Caki2 (cell line): ENCODE results near the gene C1orf198. TPM values are rescaled to one million over a fixed set of nuclear protein-coding genes. Genes with fewer than 3 reads are reported as not detected.

ENCODE experiments used
- DNase-seq: peaks from one replicate; pipeline ENCODE4 v3.0.0-alpha.2; 2015; ENCODE audit warnings: low read depth
- in situ Hi-C: cut with HindIII; loops from 2 replicates; pipeline ENCODE4 v1.10.0; 2016; ENCODE audit warnings: low sequenced_read_pairs, low pct_unique_long_range_greater_than_20kb, mixed read lengths
- total RNA-seq: library from RNA; depleted of rRNA; stranded (reverse); fragments of >200 nt; shearing (Covaris generic); gene quantifications from 2 replicates; pipeline ENCODE4 v1.2.3, GENCODE V29; 2014; ENCODE audit warnings: low replicate concordance

The C1orf198 gene
- total RNA-seq, 1 experiment from 2014 or later, result 87.1 TPM

DNA sequence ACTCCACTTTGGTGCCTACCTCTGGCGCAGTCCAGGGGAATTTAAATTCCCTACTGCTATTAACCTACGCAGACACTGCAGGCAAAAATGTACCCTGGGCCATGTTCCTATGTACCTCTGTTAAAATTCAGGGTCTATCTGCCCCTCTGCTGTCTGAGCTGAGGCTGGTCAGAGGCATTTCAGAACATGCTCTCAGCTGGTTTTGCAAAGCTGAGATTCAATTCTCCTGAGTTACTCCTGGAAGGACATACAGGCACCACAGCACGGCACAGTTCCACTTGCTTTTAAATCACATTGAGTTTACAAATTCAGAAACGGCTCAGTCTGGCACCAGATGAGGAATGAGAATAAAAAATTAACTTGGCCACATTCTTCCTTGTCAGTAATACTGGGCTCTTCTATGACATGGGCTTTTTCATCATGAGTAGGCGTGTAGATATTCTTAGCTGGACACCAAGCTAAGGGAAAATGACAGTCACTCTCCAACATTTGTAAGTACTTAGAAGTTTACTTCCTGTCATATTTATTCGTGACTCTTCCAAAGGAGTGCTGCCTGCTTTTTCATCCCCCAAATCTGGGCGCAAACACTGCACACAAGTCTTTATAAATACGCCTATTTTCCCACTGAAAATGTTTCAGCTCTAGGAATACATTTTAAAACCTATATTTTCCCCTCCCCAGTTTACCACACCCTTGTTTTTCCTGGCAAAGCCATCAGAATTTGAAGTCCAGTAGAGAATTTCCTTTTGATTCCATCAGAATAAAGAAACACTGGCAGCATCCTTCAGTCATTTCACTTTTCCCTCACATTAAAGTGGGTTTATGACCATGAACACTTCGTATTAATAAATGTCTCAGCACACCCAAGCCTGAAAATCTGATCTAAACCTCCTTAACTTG, 1.9 kb downstream of the C1orf198 start:
- in situ Hi-C loops, result no loop called here
- peak; percentile 78 for DNase-seq

DNA sequence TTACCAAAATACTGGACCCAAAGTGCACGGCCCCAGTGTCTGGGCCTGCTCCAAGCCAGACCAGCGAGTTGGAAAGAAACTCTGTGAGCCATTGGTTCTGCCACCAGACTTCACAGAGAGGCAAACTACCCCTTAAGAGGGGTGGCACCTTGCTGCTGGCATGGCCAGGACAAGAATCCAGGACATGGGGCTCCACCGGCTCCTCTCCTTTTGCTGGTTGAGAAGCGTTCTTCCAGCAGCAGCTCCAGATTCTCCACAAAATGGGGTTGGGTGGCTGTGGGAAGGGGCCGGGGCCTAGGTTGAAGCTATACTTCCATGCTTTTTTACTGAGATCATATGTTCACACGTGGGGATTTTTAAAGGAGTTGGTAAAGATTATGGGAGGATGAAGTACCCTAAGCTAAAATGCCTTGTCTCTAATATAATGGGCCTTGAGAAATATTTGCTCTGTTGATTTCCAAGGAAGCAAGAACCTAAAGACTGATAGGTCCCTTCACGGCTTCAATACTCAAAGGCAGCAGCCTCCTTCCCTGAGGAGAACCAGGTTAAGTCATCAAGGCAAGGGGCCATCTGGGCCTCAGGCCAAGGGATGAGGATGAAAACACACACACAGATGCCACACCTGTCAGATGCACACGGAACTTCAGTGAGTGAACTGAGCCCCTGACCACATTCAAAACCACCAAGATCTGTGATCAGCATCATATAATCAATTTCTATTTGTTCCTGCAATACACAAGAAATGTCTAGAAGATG, 3.1 kb downstream of the C1orf198 start:
- in situ Hi-C loops, result no loop called here
- DNase-seq, result no peak

DNA sequence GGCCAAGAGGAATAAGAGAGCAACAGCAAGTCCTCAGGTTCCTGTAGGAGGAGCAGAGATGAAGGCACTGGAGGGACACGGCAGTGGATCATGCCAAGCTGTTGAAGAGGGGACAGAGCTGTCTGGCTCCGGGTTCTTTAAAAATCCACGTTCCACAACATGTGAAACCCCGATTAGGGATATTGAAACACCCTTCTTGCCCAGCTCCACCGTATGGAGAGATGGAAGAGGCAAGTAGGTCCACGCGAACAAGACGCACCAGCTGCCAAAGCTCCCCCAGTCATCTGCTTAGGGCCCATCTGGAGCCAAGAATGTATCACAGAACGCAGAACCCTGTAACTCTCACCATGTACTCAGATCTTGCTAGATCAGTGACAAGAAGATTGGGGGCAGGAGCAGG, 3.9 kb downstream of the C1orf198 start:
- in situ Hi-C loops, result no loop called here
- DNase-seq, result no peak

DNA sequence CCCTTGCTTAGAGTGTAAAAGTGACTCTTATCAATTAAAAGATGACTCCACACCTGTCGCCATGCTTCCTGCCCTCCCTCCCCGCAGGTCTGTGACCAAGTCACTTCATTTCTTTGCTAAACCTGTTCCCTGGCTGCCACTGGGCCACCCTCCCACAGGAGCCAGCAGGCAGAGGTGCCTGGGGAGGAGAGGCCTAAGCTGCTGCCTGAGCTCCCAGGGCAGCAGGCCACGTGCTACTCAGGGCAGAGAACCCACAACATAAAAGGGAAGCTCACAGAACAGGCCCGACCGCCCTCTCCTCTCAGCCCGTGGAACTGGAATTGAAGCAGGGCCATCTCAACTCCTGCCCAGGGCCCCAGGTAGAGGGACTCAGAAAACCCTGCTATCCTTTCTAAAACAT, 4.9 kb downstream of the C1orf198 start:
- in situ Hi-C loops, result no loop called here
- DNase-seq, result no peak

DNA sequence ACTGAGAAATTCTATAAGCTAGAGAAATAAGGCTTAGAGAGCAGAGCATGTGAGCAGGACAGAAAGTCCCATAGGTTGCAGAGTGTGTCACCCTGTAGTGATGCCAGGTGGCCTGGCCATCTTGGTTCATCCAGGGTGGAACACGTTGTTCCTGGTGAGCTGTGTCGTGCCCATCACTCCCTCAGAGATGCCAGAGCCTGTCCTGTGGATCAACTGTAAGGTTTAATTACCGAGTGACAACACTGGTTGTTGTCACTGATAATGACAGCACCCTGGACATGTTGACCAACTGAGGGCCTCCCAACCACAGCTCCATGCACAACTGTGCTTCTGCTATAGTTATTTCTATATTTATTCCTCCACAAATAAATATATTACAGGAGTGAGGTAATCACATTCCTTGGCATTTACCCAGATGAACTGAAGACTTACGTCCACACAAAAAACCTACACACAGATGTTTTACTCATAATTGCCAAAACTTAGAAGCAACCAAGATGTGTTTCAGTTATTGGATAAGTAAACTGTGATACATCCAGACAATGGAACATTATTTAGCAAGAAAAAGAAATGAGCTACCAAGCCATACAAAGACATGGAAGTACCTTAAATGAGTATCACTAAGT, 6.2 kb downstream of the C1orf198 start:
- no peak for DNase-seq
- in situ Hi-C loops, result no loop called here

DNA sequence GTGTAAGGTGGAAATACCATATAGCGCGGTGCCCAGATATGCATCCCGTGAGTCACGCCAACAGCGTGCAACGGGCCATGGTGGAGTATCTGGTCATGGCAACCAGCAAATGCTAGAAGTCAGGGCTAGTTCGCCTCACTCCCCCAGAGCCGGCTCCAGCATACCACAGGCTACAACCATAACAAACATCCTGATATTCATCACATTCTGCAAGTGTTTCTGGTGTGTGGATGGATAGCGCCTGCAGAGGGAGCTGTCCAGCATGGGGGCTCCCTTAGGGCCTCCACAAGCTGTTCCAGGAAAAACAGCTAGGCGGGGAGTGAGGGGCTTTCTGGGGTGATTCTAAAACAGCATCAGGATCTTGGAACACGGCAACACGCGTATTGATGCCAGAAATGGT, 6.8 kb downstream of the C1orf198 start:
- no peak for DNase-seq
- in situ Hi-C loops, result no loop called here

DNA sequence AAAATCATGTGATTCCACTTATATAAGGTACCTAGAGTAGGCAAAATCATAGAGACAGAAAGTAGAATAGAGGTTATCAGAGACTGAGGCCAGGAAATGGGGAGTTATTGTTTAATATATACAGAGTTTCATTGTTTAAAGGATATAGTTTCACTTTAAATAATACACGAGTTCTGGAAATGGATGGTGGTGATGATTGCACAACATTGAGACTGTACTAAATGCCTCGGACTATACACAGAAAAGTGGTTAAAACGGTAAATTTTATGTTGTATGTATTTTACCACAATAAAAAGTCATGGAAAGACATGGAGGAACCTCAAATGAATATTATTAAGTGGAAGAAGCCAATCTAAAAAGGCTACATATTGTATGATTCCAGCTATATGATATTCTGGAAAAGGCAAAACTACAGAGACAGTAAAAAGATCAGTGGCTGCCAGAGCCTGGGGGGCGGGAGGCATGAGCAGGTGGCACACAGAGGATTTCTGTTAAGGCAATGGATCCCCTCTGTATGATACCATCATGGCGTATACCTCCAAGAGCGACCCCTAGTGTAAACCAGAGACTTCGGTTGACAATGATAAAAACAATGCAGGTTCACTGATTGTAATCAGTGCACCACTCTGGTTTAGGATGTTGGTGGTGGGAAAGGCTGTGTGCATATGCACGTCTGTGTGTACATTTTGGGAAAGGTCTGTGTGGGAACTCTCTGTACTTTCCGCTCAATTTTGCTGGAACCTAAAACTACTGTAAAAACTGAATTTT, 7.5 kb downstream of the C1orf198 start:
- in situ Hi-C loops, result no loop called here

DNA sequence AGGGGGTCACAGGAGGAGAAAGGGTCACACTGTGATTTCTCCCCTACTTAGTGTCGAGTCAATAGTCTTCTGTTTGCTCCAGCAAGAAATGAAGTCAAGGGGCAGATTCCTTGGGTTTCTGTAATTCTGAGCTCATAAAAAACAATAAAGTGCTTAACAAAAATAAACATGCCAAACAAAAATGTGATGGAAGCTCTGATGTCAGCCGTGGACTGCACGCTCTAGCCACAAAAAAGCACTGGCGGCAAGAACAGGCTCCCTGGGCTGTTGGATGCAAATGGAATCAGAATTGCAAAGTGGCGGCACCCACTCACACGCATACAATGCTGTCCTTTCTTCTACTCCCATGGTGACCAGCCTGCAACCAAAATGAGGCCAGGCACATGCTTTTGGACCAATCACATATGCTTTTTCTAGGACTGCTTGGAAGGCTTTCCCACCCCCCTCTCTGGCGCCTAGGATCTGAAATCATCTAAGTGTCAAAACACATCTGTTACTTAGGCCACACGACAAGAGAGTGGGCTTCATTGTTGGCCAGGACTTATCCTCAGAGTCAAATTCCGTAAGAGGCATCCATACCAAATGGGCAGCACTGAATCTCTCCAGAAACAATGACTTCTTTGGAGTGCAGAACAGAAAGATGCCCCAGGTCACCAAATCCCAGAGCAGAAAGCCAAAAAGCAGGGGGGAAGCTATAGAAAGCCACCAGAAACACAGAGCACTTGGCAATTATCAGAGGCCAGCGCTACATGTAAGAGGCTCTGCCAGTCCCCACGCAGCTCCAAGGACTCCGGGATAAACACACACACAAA, 9.2 kb downstream of the C1orf198 start:
- peak; percentile 94 for DNase-seq
- in situ Hi-C loops, result no loop called here

More for the DNA sequence above, 7.5 kb downstream of the C1orf198 start:
- DNase-seq, result no peak

DNA sequence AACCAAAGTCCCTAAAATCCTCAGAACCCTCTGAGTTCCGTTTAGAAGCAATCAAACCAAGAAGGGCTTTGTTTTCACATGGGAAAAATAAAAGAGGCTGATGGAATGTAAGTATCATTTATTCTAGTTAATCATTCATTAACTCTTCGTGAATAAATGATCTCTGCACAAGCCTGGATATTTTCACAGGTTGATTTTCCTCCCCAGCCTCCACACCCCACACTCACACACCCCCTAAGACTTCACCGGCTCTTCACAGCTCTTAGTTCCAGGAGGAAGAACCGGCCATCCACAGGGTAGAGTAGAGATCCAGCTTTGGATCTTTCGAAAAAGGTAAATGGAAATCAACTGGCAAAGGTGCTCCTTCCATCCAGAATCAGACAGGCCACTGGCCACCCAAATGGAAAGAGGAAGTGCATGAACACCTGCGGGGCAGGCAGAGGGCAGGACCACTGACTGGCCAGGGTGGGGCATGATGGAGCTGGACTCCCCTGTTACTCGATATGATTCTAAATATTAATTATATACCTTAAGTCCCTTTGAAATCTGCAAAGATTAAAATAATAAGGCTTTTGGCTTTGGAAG, 10.0 kb downstream of the C1orf198 start:
- in situ Hi-C loops, result no loop called here
- DNase-seq, result peak; percentile 82

DNA sequence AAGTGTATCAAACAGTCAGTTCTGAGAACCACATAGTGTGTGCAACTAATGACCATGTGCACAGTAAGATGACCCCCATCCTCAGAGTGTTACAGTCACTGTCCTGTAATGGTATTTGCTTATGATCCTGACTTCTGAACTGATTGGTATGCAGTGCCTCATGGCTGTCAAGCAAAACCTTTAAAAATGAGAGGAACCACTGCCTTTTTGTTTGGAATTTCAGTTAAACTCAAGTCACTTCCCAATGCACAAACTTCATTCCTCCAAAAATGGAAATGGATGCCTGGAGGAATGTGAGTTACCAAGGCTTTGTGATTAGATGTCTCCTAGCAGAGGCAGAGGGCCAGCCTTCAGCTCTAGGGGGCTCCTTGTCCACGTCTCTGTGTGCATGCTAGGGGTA, 10.5 kb downstream of the C1orf198 start:
- peak; percentile 73 for DNase-seq
- in situ Hi-C loops, result no loop called here

DNA sequence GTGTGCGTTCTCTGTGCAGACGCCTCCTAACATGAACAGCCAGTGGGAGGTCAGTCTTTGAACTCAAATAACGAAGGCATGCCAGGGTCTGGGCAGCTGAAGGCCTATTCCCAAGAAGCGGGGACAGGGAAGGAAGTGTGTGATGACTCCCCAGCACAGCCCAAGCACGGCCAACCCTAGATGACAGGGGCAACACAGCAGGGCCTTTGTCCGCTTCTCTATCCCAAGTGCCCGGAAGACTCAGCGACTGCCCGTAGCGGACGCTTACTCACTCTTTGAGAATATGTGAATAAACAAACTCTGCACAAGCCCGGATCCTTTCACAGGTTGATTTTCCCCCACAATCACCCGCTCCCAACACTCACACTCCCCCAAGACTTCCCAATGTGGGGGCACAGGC, 11.2 kb downstream of the C1orf198 start:
- peak; percentile 56 for DNase-seq

DNA sequence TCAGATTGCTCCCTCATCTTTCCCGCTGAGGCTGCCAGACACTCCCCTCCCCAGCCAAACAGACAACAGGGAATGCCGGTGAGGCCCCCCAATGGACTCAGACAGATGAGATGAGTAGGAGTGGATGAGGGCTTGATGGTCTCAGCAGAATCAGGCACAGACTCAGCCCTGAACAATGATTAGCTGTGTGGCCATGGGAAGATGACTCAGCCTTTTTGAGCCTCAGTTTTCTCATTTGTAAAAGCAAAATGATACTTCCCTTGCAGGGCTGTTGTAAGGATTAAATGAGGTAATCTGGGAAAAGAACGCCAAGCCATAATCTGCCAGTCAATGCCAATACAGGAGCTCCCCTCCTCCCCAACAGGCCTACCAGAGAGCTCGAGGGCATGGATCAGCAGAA, 12.4 kb downstream of the C1orf198 start:
- in situ Hi-C loops, result no loop called here
- DNase-seq, result no peak

More for the DNA sequence above, 11.2 kb downstream of the C1orf198 start:
- in situ Hi-C loops, result no loop called here

DNA sequence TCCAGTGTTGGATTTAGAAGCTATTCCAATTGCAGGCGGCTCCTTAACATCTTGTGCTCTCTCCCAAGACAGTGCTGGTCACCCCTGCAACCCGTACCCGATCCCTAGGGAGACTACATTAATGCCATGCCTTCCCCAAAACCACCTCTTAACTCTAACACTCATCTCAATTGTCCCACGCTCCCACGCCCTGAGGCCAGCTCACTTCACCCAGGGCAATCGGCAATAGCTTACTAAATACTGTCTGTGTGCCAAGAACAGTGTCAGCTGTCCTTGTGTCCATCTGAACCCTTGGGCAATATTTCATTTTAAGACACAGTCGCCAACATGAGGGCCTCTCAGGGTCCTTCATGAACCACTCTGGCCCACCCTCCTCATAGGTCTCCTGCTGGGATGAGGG, 13.9 kb downstream of the C1orf198 start:
- DNase-seq, result no peak
- in situ Hi-C loops, result no loop called here

DNA sequence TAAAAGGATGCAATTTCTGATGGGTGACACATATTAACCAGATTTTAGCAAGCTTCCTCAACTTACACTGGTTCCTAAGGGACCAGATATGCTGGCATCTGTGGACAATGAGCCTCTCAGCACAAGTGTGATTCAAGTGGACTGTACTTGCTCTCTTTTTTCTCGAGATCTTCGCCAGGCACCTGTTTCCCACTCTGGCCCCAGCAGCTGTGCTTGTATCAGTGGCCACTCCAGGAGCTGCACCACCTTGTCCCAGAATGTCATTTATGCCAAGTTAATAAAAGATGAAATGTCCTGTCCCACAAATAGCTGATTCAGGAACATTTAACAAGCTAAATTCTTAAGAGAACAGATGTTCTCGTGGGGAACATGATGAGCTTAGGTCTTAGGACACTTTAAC, 14.6 kb downstream of the C1orf198 start:
- no peak for DNase-seq
- in situ Hi-C loops, result no loop called here

DNA sequence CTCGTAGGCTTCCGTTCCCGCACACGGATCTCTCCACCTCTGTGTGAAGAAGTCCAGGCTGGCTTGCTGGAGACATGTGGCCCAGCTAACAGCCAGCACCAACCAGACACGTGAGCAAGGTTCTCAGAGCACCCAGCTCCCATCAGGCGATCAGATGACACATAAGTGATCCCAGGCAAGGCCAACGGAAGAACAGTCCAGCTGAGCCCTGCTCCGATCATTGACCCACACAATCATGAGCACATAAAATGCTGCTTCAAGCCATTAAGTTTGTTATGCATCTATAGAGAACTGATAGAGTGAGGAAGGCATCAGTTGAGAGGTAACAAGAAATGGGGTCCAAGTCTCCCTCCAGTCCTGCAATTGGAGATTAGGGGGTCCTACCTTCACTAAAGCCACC, 15.4 kb downstream of the C1orf198 start:
- in situ Hi-C loops, result no loop called here
- DNase-seq, result no peak

DNA sequence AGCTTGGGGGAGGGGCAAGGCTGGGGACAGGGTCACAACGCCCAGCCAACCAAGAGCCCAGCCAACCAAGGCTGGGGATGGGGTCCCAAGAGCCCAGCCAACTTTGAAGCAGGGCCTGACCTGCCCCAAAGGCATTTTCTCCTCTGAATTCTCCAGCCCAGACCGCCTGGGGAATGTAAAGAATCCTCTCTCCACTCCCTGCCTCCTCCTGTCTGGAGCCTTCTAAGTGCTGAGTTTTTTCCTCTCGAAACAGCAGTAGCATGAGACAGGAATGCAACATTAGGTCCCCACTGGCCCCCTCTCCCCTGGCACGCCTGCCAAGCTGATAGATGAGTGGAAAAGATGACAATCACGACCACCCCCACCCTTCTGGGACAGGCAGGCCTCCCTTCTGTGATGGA, 17.0 kb downstream of the C1orf198 start:
- in situ Hi-C loops, result no loop called here
- peak; percentile 53 for DNase-seq

DNA sequence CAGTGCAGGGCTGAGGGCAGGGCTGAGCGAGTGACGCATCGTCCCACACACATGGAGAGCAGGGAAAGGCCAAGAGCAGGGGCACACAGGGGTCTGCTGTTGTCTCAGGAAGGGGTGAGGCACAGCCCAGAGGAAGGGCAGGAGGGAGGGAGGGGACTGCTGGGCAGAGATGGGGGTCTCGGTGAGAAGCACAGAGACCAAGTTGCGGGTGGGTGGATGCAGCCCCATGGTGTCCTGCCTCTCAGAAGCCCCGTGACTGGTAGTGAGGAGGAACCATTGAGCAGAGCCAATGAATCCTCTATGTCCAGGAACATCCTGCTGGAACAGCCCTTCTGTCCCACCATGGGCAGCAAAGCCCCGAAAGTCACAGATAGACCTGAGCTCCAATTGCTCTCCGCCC, 17.8 kb downstream of the C1orf198 start:
- in situ Hi-C loops, result no loop called here
- no peak for DNase-seq
